Stimulated activated CD8-positive, alpha-beta memory T cell treated with anti-CD3 and anti-CD28 coated beads, Interleukin-2, amount 100 ng/mL, for 1 hour (primary cell): ENCODE measurements around the gene KTN1.

ENCODE experiments used
- DNase-seq, 2 donors: peaks; one replicate each; pipeline ENCODE4 v3.0.0-alpha.2; 2020; ENCODE audit warnings: low read depth in 2 of 2

KTN1 gene

DNA sequence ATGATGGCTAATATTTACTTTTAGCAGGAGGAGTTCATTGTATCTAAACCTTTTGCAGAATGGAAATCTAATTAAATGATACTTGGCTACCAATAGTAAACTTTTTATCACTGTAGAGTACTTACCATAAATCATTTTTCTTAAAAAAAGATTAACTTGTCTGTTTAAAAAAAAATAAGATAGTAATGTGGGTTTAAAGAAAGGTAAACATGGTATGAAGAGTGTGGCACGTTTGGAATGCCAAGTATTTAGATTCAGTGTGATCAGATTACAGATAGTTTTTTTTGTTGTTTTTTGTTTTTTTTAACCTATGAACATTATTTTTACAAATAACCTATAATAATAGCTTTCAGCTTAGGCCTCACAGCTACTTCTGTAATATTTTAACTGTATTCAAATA, 25.8 kb downstream of the KTN1 start:
- no peak for DNase-seq

DNA sequence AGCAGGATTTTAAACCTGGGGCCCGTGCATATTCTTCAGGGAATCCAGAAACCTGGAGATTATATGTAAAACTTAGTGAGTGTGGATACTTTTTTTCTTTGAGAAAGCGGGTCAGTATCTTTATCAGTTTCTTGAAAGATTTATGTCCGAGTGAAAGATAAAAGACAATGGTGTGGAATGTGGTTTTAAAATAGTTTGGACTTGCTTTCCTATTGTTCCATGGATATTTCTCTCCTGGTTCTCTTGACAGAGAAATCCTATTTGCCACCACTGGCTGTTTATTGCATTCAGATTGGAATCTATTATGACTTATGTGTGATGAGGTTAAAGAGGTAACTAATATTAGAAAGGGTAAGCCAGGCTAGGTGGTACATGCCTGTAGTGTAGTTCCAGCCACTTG, 27.4 kb downstream of the KTN1 start:
- DNase-seq: no peak

DNA sequence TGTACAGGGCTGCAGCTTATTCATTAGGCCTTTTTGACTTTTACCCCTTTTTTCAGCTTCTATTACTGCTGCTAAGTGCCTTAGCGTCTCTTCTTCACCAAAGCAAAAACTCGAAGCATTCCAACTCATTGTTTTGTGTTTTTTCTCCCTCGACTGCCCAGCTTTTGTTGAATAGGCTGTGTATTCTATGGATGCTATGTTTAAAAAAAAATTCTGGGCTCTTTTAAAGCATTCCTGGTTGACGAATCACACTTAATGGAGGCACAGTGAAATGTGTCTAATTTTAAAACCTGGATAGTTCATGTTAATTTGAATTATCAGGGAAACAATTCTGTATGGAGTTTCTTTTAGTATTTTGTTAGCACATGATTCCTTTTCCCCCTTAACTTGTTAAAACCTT, 29.7 kb downstream of the KTN1 start:
- no peak for DNase-seq

- DNase-seq: no peak
Observed at GRCh38 chr14:55610713-55611370, 30.8 kb downstream of the KTN1 start.

DNA sequence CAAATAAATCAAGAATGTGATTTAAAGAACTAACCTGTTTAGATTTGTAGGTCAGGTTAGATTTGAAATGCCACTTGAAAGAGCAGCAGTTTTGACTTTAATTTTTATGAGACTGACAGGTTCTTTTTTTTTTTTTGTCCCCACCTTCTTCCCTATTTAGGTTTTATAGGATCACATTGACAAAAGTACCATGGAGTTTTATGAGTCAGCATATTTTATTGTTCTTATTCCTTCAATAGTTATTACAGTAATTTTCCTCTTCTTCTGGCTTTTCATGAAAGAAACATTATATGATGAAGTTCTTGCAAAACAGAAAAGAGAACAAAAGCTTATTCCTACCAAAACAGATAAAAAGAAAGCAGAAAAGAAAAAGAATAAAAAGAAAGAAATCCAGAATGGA, 31.9 kb downstream of the KTN1 start:
- DNase-seq: no peak

GRCh38 chr14:55614304-55614703, 34.3 kb downstream of the KTN1 start:
- DNase-seq: no peak

DNA sequence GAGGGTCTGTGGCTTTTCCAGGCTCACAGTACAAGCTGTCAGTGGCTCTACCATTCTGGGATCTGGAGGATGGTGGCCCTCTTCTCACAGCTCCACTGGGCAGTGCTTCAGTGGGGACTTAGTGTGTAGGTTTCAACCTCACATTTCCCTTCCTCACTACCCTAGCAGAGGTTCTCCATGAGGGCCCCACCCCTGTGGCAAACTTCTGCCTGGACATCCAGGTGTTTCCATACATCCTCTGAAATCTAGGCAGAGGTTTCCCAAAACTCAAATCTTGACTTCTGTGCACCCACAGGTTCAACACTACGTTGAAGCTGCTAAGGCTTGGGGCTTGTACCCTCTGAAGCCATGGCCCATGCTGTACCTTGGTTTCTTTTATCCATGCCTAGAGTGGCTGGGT, 40.3 kb downstream of the KTN1 start:
- DNase-seq: no peak

- no peak for DNase-seq
Observed at GRCh38 chr14:55620981-55621380, 41.0 kb downstream of the KTN1 start.

GRCh38 chr14:55621391-55621790, 41.4 kb downstream of the KTN1 start:
- DNase-seq: no peak

DNA sequence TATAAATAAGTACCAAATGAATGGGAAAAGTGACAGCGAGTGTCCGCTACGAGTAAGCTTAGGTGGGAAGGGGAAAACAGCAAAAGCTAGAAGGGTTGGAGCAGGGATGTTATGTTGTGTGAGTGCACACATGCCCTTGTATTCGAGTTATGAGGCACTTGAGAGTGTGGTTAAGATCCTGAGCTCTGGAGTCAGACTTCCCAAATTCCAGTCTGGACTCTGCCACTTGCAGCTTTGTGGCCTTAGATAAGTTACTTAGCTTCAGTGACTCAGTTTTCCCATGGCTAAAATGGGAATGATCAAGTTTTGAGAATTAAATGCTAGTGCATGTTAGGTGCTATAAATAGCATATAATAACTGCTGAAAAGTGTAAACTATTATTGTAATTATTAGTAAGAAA, 44.9 kb downstream of the KTN1 start:
- no peak for DNase-seq

GRCh38 chr14:55625481-55625880, 45.5 kb downstream of the KTN1 start:
- no peak for DNase-seq

GRCh38 chr14:55626131-55626530, 46.1 kb downstream of the KTN1 start:
- DNase-seq: no peak

- no peak for DNase-seq
Observed at GRCh38 chr14:55628426-55628825, 48.4 kb downstream of the KTN1 start.

- DNase-seq: no peak
Observed at GRCh38 chr14:55638665-55639064, 58.7 kb downstream of the KTN1 start.

GRCh38 chr14:55641290-55641689, 61.3 kb downstream of the KTN1 start:
- no peak for DNase-seq

GRCh38 chr14:55641954-55642353, 61.9 kb downstream of the KTN1 start:
- no peak for DNase-seq

- DNase-seq: no peak
Observed at GRCh38 chr14:55645145-55645544, 65.1 kb downstream of the KTN1 start.

DNA sequence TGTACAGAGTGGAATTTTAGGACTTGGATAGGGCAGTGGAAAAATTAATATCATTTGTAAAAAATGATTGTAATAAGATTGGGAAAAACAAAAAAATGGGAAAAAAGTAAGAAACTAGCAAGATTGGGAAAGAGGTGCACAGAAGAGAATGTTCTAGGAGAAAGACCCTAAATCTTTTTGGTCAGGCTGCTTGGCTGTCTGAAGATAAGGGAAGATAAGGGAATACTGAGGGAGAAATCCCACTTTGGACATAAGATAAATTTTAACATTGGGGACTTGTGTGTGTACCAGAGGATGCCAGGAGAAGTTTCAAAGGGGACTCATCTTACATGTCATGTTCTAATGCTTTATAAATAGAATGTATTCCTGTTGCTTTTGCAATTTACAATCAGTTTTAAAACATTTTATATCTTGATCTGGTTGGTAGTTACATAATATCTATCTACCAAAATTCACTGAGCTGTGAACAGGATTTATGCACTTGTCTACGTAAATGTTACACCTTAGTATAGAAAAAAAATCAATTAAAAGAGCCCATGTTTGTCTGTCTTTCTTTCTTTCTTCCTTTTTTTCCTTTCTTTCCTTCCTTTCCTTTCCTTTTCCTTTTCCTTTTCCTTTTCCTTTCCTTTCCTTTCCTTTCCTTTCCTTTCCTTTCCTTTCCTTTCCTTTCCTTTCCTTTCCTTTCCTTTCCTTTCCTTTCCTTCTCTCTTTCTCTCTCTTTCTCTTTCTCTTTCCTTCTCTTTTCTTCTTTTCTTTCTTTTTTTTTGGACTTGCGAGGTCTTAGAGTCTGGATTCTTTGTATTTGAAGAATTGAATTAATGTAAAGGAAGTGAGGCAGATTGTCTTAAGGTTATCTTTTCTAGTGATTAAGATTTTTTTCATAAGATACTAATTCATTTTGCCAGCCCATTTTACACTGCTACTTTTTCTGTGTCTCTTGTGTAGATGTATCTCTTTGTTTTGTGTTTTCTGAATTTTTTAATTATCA, 66.1 kb downstream of the KTN1 start:
- no peak for DNase-seq

GRCh38 chr14:55650992-55651391, 71.0 kb downstream of the KTN1 start:
- no peak for DNase-seq

GRCh38 chr14:55654243-55654642, 74.2 kb downstream of the KTN1 start:
- no peak for DNase-seq

DNA sequence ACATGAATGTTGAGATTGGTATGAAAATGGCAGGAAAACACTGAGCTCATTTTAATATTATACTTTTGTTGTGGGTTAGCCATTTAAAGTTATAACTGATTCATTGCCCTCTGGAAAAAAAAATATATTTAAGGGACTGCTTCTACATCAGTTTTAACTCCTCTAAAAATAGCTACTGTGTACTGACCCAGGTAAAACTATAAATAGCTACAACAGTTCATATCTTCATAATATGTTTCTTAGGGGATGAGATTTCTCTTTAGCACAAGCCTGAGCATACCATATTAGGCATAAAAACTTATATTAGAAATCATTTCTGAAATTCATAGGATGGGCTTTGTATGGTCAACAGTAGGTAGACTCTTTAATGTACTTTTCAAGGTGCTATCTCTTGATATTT, 81.0 kb downstream of the KTN1 start:
- no peak for DNase-seq

- no peak for DNase-seq
Observed at GRCh38 chr14:55662752-55663151, 82.7 kb downstream of the KTN1 start.

DNA sequence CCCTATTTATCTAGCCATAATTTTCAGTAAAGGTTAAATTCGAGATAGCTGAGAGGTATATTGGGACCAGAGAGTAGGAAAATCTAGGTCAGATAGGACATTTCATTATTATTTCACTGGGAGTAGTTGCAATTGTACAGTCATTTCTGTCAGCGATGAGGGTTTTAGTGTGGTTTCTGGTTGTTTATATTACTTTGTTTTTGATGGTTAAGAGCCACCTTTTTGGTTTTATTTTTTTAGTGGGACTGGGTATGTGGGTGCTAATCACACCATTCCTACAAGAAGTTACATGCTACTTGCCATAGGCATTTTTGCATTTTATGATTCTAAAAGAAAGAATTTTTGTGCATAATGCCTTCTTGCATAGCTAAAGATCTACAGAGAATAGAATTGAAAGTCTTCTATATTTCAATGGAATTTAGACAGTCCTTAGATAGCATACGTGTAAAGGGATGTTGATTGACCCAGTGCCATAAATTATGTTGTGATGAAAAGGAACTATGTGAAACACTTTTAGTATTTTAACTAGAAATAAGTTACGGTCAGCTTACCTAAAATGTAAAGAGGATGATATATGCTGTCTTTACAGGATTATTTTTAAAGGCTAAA, 85.2 kb downstream of the KTN1 start:
- DNase-seq: no peak
